NCI-H128 (cell line): ENCODE data around the gene NBPF1.
"Not testable (repeated sequence)": the region's sequence is repeated elsewhere in the genome, so short reads cannot be mapped to it uniquely, and the experiment has no call there.

ENCODE experiments used
- DNase-seq: peaks from one replicate; lab custom pipeline; 2025; ENCODE audit not compliant: unreplicated experiment; lab: John Stamatoyannopoulos, UW

The NBPF1 gene

GRCh38 chr1:16623812-16624719, 10.7 kb upstream of the NBPF1 start:
- not testable (repeated sequence) for DNase-seq

DNA sequence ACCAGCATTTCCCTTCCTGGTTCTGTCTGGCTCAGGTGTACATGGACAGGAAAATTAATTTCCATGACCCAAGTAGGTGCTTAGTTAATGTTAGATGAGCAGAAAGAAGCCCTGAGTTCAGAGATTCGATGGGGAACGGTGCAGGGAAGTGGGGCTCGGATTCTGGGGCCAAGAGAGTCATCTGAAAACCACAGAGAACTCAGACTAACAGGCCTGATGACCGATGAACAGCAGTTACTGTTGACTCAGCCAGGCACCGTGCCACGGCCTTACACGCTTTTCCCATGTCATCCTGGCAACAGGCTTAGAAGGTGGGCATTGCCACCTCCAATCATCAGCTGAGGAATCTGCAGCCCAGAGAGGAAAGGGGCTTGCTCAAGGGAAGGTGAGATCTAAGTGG, 10.0 kb upstream of the NBPF1 start:
- DNase-seq, result not testable (repeated sequence)

GRCh38 chr1:16621681-16622315, 8.4 kb upstream of the NBPF1 start:
- DNase-seq, result not testable (repeated sequence)

DNA sequence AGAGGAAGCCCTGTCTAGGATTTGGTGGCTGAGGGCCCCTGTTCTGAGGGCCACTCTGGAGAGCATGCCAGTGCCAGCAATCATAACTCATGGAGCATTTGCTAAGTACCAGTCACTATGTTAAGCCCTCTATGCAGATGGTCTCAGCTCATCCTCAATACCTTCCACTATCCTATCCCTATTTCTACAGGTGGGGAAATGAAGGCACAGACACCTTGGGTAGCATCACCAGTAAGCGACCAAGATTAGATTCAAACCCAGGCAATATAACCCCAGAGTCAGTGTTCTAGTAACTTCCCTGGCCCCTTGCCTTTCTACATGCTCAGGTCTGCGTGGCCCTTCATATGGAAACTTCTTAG, 7.9 kb upstream of the NBPF1 start:
- DNase-seq, result no peak

- not testable (repeated sequence) for DNase-seq
Observed at GRCh38 chr1:16619803-16620501, 6.6 kb upstream of the NBPF1 start.

DNA sequence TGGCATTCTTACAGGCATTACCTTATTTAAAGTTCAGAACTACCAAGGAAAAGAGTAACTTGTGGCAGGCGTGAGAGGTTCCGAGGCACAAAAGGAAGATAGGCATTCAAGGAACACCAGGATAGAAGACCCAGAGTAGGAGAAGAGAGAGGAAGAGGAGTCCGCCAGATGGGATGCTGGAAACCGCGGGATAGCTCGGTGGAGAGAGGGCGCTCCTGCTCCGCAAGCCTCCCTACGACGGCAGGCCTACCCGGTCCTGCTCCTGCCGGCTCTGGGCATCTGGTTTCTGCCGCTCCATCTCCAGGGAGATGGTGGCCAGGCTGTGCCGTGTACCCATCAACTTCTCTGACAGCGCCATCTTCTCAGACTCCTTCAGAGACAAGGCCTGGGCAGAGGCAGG, 5.4 kb upstream of the NBPF1 start:
- DNase-seq, result no peak

GRCh38 chr1:16617778-16618580, 4.6 kb upstream of the NBPF1 start:
- no peak for DNase-seq

- DNase-seq, result no peak
Observed at GRCh38 chr1:16617114-16617631, 3.8 kb upstream of the NBPF1 start.

- DNase-seq, result no peak
Observed at GRCh38 chr1:16615253-16616252, 2.2 kb upstream of the NBPF1 start.

- no peak for DNase-seq
Observed at GRCh38 chr1:16614361-16615252, 1.2 kb upstream of the NBPF1 start.

- DNase-seq, result peak; percentile 72
Observed at GRCh38 chr1:16612332-16613172, 812 bp downstream of the NBPF1 start.

DNA sequence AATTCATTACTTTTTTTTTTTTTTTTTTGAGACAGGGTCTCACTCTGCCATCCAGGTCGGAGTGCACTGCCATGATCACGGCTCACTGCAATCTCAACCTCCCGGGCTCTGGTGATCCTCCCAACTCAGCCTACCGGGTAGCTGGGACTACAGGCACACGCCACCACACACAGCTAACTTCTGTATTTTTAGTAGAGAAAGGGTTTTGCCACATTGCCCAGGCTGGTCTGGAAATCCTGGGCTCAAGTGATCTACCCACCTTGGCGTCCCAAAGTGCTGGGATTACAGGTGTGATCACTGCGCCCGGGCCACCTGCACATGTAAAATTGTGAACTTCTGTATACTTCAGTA, 1.4 kb downstream of the NBPF1 start:
- DNase-seq, result not testable (repeated sequence)

DNA sequence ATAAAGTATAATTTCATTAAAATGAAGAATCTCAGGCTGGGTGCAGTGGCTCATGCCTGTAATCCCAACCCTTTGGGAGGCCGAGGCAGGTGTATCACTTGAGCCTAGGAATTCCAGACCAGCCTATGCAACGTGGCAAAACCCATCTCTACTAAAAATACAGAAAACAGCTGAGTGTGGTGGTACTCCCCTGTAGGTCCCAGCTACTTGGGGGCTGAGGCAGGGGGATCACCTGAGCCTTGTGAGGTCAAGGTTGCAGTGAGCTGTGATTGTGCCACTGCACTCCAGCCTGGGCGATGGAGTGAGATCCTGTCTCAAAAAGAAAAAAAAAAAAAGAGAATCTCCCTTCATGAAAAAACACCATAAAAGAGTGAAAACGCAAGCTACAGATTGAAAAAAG, 2.2 kb downstream of the NBPF1 start:
- not testable (repeated sequence) for DNase-seq

DNA sequence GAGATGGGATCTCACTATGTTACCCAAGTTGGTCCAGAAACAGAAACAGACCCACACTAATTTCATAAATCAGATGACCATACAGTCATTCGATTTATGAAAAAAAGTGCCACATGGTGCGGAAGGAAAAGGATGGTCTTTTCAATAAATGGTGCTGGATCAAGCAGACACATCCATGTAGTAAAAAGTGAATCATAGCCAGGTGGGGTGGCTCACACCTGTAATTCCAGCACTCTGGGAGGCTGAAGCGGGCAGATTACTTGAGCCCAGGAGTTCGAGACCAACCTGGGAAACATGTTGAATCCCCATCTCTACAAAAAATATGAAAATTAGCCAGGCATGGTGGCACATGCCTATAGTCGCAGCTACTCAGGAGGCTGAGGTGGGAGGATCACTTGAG, 2.8 kb downstream of the NBPF1 start:
- DNase-seq, result not testable (repeated sequence)

DNA sequence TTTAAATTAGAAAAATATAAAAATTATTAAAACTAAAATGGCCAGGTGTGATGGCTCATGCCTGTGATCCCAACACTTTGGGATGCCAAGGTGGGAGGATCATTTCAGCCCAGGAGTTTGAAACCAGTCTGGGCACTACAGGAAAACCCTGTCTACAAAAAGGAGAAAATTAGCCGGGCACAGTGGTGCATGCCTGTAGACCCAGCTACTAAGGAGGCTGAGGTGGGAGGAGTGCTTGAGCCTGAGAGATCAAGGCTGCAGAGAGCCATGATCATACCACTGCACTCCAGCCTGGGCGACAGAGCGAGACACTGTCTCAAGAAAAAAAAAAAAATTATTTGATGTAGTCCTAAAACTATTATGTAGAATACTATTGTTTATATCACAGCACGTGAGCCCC, 3.6 kb downstream of the NBPF1 start:
- DNase-seq, result not testable (repeated sequence)

DNA sequence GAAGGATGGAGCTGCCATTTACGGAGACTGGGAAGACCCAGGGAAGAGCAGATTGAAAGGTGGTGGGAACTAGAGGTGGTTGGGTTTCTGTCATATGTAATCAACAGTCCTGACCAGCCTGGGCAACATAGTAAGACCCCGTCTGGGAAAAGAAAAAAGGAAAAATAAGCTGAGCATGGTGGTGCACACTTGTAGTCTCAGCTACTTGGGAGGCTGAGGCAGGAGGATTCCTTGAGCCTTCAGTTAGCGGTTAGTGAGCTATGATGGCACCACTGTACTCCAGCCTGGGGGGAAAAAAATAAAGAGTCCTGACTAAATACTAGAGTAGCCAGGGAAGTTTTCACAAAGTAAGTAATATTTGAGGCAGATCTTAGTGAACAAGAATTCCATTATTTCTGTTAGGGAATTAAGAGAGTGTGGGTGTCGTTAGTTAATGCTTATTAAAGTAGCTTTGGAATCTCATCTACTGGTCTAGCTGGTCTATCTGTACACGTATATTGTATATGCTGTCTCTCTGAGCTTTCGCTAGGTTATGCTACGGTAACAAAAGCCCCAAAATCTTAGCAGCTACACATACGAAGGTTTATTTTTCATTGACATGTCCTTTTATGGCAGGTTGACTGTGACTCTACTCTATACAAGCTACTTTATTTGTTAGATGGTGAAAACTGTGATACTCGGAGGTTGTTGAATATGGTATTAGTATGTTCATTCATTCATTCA, 4.4 kb downstream of the NBPF1 start:
- DNase-seq, result no peak
